Measurements from ENCODE around the gene ARHGAP40.

ARHGAP40 gene

DNA sequence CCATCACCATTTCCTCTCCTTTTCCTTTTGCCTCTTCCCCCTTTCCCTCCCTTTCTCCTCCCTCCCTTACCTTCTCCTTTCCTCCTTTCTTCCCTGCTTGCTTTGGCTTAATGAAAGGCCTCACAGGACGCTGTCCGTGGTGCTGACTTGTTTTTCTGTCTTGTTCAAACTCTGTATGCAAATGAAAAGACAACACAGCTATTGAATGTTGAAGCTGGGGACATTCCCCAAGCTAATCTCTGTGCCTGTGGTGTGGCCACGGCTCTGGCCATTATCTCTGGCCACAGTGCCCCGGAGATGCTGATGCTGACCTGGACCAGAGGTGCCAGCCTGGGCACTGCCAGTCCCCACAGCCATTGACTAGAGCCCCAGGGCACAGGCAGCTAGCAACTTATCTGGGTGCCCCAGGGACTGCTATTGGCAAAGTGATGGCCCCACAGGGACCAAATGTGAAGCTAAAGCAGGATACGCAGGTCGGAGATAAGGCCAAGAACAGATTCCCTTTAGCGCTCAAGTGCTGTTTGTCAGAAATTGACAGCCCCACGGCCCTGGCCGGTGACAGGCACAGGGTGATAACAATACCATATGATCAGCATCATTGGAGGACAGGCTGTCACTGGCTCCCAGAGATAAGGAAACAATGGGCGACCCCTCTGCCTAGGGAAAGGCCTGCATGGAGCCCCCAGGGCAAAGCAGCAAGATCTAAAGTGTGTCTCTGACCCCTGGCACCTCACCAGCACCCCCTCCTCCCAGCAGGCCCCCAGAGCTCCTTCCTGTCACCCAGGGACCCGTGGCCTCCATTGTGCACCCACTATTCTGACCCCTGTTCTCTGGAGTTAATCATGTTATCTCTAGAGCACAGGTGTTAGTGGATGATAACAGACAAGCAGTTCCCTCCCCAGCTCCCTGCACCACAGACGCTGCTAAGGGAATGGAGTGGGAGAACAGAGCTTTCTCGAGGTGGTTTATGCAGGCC is 91.1 kb downstream of the ARHGAP40 start:
- peak in 2 of 4 experiments; percentile 13 to 29 for DNase-seq

DNA sequence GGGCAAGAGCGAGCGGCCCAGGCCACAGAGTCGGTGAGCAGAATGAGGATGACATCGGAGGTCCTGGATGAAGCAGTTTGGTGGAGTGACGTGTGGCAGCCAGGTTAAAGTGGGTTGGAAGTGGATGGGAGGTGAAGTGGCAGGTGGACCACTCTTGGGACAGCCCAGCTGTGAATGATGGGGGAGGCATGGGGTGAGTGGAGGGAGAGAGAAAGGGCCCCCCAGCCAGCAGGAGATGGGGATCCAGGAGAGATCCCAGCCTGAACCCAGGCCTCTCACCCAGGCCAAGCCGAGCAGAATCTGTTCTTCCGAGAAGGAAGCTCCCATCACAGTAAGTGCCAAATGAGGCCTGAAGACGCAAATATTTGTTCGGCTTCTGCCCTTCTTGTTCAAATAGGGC is 95.7 kb downstream of the ARHGAP40 start:
- DNase-seq: no peak

- no peak for DNase-seq
Measured at GRCh38 chr20:38698541-38698940, 96.9 kb downstream of the ARHGAP40 start.

GRCh38 chr20:38700141-38700540 is 98.5 kb downstream of the ARHGAP40 start:
- no peak for DNase-seq

Measured in activated naive CD4-positive, alpha-beta T cell (primary cell).